ENCODE results near the gene RNF224. TPM values are rescaled to one million over a fixed set of nuclear protein-coding genes. Genes with fewer than 3 reads are reported as not detected.

Gene RNF224
- total and polyA plus RNA-seq, 10 of the 15 experiments (the other 5 are each of a cell fraction or from before 2014, with no cell fraction given) = not detected

DNA sequence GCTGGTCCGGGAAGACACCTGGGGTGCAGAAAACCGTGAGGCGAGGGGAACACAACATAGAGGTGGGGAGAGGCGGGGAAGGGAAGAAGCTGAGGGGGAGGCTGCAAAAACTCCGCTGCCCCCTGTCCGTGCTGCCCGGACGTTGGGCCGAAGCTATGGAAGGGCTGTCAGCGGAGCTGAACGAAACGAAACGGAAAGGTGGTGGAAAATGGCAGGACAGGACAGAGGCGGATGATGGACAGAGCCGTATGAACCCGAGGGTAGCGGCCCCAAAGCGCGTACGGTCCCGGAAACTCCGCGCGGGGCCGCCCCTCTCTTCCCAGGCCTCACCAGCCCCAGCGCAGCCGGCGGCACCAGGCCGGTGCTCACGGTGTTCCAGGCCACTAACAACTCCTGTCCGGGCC, 39.2 kb upstream of the RNF224 start:
- BruUV-seq (replicated peaks) = TSS peak; percentile 88
- DNase-seq (ENCODE audit: low read depth, low spot score) (no peak), ATAC-seq (peak; percentile 27), FAIRE-seq (no peak)
- peaks cover 22% of the 10 kb centered on the region for H3K4me1 ChIP-seq (ENCODE audit: control insufficient read depth, insufficient read depth, low read length)
- H3K27ac ChIP-seq (ENCODE audit: control insufficient read depth, insufficient read depth) = peak overlapping the region; percentile 77
- POLR2A ChIA-PET = interaction anchor here (0.5 to 4.6 kb wide), 8 partner anchors 19 to 102 kb away, joined by 3 to 22 read pairs (median 6); partner anchors contain the start of genes CYSRT1, LRRC26 and RNF208
- peaks cover 35% of the 10 kb centered on the region for H3K79me2 ChIP-seq (ENCODE audit: control insufficient read depth, insufficient read depth, low read length)
- peaks cover 7% of the 10 kb centered on the region; the same call in 1 of the 2 replicates for H4K20me1 ChIP-seq (ENCODE audit: control insufficient read depth, insufficient read depth)
- CTCF ChIA-PET = interaction anchor here (0.5 to 2.7 kb wide), 8 partner anchors 11 to 222 kb away, joined by 3 to 21 read pairs (median 8); partner anchors contain the start of genes CYSRT1, RNF208, RNF224 and TPRN
- peak overlapping the region; percentile 87 for H2AFZ ChIP-seq (ENCODE audit: control insufficient read depth, low read depth, low read length)
- H3K4me3 ChIP-seq = peak overlapping the region; percentile 99
- RAD21 ChIA-PET (ENCODE audit: unreplicated experiment) = interaction anchor here (0.8 to 3.6 kb wide), 12 partner anchors 8 to 161 kb away, joined by 3 to 23 read pairs (median 5); partner anchors contain the start of genes RNF208 and TPRN
- SMC1A ChIA-PET (ENCODE audit: uncharacterized antibody, unreplicated experiment) = interaction anchor here (1.0 to 2.5 kb wide), 6 partner anchors 10 to 240 kb away, joined by 4 to 13 read pairs (median 5); no protein-coding TSS in a partner anchor
- intact Hi-C loops (cut with micrococcal nuclease; ENCODE audit: unreplicated experiment) (loop anchor here (5.0 kb wide), 2 partner anchors 34 to 61 kb away; partner anchors contain the start of gene RNF208), in situ Hi-C loops (cut with MboI) (no loop called here)
- peak overlapping the region; percentile 80 for H3K9ac ChIP-seq (ENCODE audit: control insufficient read depth, insufficient read depth, low read length)
- WGBS (ENCODE audit: insufficient coverage, insufficient replicate concordance, low lambda C conversion rate, missing lambda C conversion rate) = 6% methylated on average over 23 of the region's 31 CpGs
- no peak for TF ChIP-seq SUZ12 (IDR thresholded peaks at IDR 0.05; ENCODE audit: unreplicated experiment)
- TF ChIP-seq HDGF (IDR thresholded peaks at IDR 0.05) = peak; percentile 48; the same call in 1 of the 2 replicates
- TF ChIP-seq, protein P1, sequence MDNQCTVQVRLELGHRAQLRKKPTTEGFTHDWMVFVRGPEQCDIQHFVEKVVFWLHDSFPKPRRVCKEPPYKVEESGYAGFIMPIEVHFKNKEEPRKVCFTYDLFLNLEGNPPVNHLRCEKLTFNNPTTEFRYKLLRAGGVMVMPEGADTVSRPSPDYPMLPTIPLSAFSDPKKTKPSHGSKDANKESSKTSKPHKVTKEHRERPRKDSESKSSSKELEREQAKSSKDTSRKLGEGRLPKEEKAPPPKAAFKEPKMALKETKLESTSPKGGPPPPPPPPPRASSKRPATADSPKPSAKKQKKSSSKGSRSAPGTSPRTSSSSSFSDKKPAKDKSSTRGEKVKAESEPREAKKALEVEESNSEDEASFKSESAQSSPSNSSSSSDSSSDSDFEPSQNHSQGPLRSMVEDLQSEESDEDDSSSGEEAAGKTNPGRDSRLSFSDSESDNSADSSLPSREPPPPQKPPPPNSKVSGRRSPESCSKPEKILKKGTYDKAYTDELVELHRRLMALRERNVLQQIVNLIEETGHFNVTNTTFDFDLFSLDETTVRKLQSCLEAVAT (IDR thresholded peaks at IDR 0.05) = peak; percentile 47; the same call in 1 of the 2 replicates
- no peak for TF ChIP-seq BACH1 (IDR thresholded peaks at IDR 0.05; ENCODE audit: borderline replicate concordance)
- TF ChIP-seq, protein P2, sequence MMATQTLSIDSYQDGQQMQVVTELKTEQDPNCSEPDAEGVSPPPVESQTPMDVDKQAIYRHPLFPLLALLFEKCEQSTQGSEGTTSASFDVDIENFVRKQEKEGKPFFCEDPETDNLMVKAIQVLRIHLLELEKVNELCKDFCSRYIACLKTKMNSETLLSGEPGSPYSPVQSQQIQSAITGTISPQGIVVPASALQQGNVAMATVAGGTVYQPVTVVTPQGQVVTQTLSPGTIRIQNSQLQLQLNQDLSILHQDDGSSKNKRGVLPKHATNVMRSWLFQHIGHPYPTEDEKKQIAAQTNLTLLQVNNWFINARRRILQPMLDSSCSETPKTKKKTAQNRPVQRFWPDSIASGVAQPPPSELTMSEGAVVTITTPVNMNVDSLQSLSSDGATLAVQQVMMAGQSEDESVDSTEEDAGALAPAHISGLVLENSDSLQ (IDR thresholded peaks at IDR 0.05) = peak; percentile 69
- peak overlapping the region; percentile 93 for H3K4me2 ChIP-seq (ENCODE audit: control insufficient read depth, insufficient read depth)
- H3K9me3 ChIP-seq (replicated peaks; ENCODE audit: control insufficient read depth, insufficient read depth, low read length) = no peaks in the 10 kb centered on the region
- peaks cover 6 to 21% of the 10 kb centered on the region in 2 experiments for H3K36me3 ChIP-seq (ENCODE audit: control insufficient read depth in 2 of 2, insufficient read depth in 2 of 2, low read length in 1 of 2)
- H3K27me3 ChIP-seq (replicated peaks in 1 of 2; ENCODE audit: control insufficient read depth in 2 of 2, insufficient read depth in 2 of 2, low read length in 1 of 2) = no peaks in the 10 kb centered on the region

Data from GM12878 (cell line).